Stimulated activated naive CD8-positive, alpha-beta T cell treated with anti-CD3 and anti-CD28 coated beads, Interleukin-15, Interleukin-2, amounts not matched to agents 100 U/mL and 50 U/mL, for 24 hours (primary cell): Measurements from ENCODE around the gene AKAIN1.
A peak's percentile ranks its signal among the peaks of the same experiment; 100 is the strongest.

Experiments
- ATAC-seq: fragments of 150-1000 bp; cut with Tn5 transposase; one replicate; pipeline ENCODE4 v1.10.0; 2021
- DNase-seq: peaks from one replicate; pipeline ENCODE4 v3.0.0; 2021

The AKAIN1 gene

DNA sequence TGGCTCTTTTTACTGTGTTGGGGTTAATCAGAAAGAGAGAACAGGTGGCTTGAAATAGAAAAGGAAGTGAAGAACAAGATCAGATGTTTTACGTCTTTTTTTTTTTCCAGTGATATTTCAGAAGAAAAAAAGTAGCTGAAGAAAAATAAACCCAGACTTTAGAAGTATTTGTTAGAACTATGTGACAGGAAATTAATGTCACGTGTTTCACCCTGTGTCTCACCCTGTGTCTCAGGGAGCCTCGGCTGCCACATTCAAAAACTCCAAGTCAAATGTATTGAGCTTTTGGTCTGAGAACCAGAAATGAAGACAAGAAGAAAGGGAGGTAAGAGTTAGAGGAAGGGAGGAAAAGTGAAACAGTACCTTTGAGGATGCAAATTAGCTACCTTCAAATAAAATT is 38.0 kb downstream of the AKAIN1 start:
- DNase-seq (no peak), ATAC-seq (no peak)

- no peak for ATAC-seq
Measured at GRCh38 chr18:5158587-5158986, 38.5 kb downstream of the AKAIN1 start.

GRCh38 chr18:5158172-5158571 is 38.9 kb downstream of the AKAIN1 start:
- ATAC-seq (no peak), DNase-seq (no peak)

More at GRCh38 chr18:5158587-5158986, 38.5 kb downstream of the AKAIN1 start:
- DNase-seq, result no peak

DNA sequence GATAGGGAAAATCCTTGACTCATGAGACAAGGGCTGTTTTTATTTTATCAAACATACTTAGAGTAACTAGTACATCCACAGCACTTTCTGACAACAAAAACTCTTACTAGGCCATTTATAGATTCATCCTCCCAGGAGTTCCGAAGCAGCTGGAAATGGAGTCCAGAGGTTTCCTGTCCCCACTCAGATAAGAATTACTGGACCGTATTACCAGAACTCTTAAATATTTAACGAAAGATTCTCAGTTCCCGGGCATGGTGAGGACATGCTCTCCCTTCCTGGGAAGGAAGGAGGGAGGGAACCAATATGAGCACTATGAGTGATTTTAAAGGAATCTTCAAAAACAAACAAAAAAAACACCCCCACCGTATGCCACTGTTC is 41.2 kb downstream of the AKAIN1 start:
- ATAC-seq (no peak), DNase-seq (no peak)

DNA sequence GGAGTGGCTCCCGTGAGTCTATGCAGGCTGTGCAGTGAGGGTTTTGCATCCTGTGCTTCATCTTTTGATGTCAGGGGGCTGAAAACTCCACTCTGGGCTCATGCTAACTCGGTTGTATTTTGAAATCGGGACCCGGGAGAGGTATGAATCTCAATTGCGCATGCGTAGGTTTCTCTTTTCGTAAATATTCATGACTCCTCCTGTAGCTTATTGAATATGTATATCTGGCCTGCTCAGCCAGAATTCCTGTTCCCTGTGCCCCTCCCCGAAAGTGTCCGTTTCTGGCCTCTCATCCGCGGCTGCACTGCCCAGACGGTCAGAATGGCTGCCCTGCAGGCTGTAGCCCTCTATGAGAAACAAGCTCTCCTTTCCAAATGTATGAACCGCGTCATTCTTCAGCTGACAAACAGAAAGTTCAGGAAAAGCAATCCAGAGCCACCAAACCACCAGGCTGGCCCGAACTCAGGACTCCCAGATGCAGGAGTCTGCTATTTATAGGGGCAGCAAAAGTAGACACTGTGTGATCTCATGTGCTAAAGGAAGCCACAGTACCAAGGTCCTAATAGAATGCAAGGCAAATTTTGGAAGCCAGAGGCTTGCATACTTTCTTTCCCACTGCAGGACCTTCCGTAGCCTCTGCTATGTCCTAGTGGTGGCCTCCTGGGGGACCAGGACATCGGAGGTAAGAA is 41.7 kb downstream of the AKAIN1 start:
- no peak for ATAC-seq
- DNase-seq, result no peak

DNA sequence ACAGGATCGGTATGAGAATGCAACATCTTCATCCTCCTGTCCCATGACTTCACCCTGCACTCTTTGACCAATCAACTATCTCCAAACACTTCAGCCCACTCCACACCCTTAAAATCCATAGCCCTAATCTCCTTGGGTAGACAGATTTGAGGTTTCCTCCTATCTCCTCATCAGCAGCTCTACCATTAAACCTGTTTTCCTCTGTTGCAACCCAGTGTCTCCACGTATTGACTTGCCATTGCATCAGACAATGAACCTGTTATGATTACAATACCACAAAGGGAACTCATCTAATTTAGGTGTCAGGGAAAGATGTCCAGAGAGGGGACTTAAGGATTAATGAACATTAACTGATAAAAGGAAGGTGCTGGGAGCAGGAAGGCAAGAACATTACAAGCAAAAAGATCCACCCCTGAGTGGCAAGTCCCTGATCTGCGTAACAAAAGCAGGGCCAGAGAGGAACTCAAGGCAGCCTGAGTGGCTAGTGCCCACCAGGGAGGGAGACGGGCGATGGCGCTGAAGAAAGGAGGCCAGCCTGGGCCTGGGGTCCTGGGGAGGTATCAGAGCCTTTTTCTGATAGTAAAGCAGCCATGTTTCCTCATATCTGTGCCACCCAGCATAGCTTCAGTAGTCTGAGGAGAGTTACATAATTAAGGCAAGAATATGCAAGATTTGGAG is 44.6 kb downstream of the AKAIN1 start:
- DNase-seq, result no peak
- no peak for ATAC-seq

GRCh38 chr18:5150894-5151293 is 46.2 kb downstream of the AKAIN1 start:
- ATAC-seq (peak; percentile 76), DNase-seq (no peak)

GRCh38 chr18:5146093-5146492 is 51.0 kb downstream of the AKAIN1 start:
- ATAC-seq (no peak), DNase-seq (no peak)

GRCh38 chr18:5145168-5145825 is 51.8 kb downstream of the AKAIN1 start:
- no peak for DNase-seq
- no peak for ATAC-seq

- DNase-seq (no peak), ATAC-seq (no peak)
Measured at GRCh38 chr18:5144629-5145028, 52.4 kb downstream of the AKAIN1 start.

DNA sequence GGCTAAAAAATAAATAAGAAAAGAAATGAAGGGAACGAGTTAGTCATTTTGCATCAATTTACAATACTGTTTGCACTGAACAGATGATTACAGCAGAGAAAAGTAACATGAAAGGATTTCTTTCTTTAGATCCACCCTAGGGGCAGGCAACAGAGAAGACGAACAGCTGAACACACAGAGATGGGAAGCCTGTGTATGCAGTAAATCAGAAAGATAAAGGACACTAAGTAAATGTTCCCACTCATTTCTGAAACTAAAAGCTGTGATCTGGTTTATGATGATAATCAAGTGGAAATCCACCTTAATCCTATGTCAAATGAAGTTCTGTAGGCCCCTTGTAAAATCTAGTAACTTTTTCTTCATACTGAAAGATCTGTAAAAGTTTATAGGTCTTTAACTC is 54.2 kb downstream of the AKAIN1 start:
- DNase-seq, result no peak
- no peak for ATAC-seq

DNA sequence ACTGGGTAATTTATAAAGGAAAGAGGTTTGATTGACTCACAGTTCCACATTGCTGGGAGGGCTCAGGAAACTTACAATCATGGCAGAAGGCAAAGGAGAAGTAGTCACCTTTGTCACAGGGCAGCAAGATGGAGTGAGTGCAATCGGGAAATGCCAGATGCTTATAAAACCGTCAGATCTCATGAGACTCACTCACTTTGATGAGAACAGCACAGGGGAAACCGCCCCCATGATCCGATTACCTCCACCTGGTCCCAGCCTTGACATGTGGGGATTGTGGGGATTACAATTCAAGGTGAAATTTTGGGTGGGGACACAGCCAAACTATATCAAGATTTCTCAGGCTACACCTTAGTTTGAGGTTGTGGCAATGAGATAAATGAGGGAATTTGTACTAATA is 54.9 kb downstream of the AKAIN1 start:
- no peak for DNase-seq
- no peak for ATAC-seq

DNA sequence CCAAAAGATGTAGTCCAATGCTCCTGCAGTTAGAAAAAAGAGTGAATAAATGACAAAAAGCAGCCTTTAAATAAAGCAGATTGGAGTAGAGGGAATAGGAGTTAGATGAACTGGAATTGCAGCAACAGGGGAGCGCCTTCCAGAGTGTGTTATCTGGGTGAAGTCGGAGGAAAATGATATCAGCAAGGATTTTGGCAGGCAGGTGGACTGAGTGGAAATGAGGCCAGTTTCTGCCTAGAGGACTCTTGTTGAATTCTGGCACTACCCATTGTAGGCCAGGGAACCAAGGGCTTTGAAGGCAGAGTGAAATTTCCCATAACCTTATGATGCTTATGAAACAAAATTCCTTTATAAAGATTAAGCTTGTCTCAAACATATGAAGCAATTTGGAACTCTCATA is 59.8 kb downstream of the AKAIN1 start:
- DNase-seq (no peak), ATAC-seq (no peak)

- ATAC-seq (no peak), DNase-seq (no peak)
Measured at GRCh38 chr18:5132987-5133386, 64.1 kb downstream of the AKAIN1 start.

DNA sequence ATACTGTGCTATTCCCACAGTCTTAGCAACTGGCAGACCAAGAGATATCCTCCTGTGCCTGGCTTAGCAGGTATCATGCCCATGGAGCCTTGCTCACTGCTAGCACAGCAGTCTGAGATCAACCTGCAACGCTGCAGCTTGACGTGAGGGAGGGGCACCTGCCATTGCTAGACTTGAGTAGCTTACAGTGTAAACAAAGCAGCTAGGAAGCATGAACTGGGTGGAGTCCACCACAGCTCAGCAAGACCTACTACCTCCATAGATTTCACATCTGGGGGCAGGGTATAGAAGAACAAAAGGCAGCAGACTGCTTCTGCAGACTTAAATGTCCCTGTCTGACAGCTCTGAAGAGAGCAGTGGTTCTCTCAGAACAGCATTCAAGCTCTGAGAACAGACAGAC is 74.8 kb downstream of the AKAIN1 start:
- DNase-seq (no peak), ATAC-seq (no peak)

- ATAC-seq, result no peak
- DNase-seq, result no peak
Measured at GRCh38 chr18:5110266-5110665, 86.8 kb downstream of the AKAIN1 start.

- DNase-seq (no peak), ATAC-seq (no peak)
Measured at GRCh38 chr18:5107988-5108387, 89.1 kb downstream of the AKAIN1 start.

DNA sequence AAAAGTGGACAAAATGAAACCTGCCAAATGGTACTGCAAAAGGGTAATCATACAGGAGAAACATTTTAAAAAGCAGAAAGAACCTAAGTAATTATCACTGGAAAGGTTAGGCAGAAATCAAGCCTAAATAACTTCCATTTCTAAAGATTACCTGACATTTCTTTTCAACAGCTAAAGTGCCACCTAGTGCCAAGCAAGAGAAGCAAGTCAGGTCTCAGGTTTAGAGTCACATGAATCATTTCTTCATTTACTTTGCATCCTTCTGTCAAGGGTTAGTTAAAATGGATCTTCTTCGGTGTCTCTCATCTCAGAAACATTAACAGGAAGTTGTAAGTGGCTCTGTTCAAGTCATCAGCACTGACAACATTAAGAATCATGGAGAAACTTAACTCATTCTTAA is 90.3 kb downstream of the AKAIN1 start:
- ATAC-seq, result no peak
- no peak for DNase-seq

DNA sequence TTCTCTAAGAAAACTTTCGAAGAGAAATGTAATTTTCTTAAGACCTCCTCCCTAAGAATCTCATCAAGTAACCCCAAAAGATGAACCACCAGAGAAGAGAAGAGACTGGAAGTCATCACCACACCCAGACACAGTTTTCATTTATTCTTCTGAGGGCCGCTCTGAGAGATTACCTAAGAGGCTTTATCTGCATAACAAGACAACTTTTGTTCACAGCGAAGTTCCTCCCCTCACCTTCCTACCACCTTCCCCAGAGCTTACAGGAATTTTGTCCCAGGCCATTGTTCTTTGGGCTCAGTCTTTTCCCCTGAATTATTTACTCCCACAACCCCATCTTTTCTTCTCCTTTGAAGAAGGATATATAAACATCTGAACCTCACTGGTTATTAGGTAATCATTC is 92.8 kb downstream of the AKAIN1 start:
- ATAC-seq (no peak), DNase-seq (no peak)

DNA sequence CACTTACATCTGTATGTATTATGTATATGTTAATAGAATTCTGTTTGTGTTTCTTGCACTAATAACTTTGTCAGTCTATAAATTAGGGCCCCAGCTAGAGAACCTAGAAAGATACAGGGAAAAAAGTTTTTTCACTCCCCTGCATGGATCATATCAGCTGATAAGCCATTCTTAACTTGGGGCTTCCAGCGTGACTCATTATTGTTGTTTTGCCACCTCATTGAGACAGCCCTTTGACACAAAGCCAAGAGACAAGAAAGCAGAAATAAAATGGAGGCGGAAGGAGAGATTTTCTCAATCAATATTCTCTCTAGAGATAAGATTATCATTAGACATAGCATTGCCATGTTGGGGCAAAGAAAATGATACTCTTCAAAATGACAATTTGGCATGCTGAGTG is 93.4 kb downstream of the AKAIN1 start:
- ATAC-seq (no peak), DNase-seq (no peak)

DNA sequence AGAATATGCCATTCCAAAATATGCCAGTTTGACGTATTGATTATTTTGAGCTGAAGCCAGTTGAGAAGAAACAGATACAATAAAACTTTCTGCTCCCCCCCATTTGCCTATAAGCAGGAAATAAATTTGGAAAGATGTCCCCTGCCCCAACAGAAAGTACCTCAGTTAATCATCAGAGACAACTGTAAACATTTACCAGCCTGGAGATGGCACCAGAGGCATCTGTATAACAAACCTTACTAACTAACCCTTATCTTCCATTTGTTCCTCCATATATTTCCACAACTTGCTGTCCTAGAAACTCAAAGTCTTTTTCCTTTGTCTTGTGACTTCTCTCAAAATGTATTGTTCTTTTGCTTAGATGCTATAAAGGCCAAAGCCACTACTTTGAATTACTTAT is 93.8 kb downstream of the AKAIN1 start:
- ATAC-seq, result no peak
- DNase-seq, result no peak

GRCh38 chr18:5097116-5097703 is 99.8 kb downstream of the AKAIN1 start:
- ATAC-seq (no peak), DNase-seq (no peak)

GRCh38 chr18:5095239-5095638 is 101.8 kb downstream of the AKAIN1 start:
- DNase-seq (no peak), ATAC-seq (no peak)
